H1 (cell line): Measurements from ENCODE around the gene TCF7L2. TPM values are rescaled to one million over a fixed set of nuclear protein-coding genes. Genes with fewer than 3 reads are reported as not detected.

Experiments
- CTCF ChIA-PET: fragments of 300-600 bp; sonication (Branson Sonifier 250); formaldehyde crosslinking; loops from one replicate; lab custom pipeline; 2021; ENCODE audit not compliant: partially characterized antibody; lab: Charles Lee
- POLR2A ChIA-PET: fragments of 300-600 bp; sonication (Branson Sonifier 250); formaldehyde crosslinking; loops from one replicate; lab custom pipeline; 2021; ENCODE audit warnings: inconsistent platforms; ENCODE audit not compliant: partially characterized antibody; lab: Charles Lee
- DNase-seq, 2 experiments: peaks; one replicate each; pipeline versions ENCODE4 v3.0.0 to v3.0.0-alpha.2; 2010 to 2022; ENCODE audit warnings: low spot score in 2 of 2, low read depth in 1 of 2, mixed read lengths in 1 of 2
- FAIRE-seq: peaks from 2 replicates; lab custom pipeline; 2011; peaks lifted over from hg19 to GRCh38; lab: Jason Lieb, UNC
- H2AFZ ChIP-seq: 2 replicates; pipeline ENCODE4 v1.8.1; 2012; ENCODE audit warnings: low read length, inconsistent platforms
- H2AK5ac ChIP-seq: 2 replicates; pipeline ENCODE4 v1.6.1; 2013; ENCODE audit warnings: low read depth, low read length
- H2BK120ac ChIP-seq: replicated peaks from 2 replicates; pipeline ENCODE3; 2013; ENCODE audit warnings: low read depth, low read length, inconsistent platforms
- H2BK12ac ChIP-seq: 2 replicates; pipeline ENCODE4 v1.6.1; 2013; ENCODE audit warnings: low read depth, low read length
- H2BK15ac ChIP-seq: 2 replicates; pipeline ENCODE4 v1.6.1; 2013; ENCODE audit warnings: low read length
- H2BK20ac ChIP-seq: 2 replicates; pipeline ENCODE4 v1.6.1; 2013; ENCODE audit warnings: low read length
- H2BK5ac ChIP-seq: 2 replicates; pipeline ENCODE4 v1.6.1; 2013; ENCODE audit warnings: low read depth, low read length
- H3K14ac ChIP-seq: 2 replicates; pipeline ENCODE4 v1.6.1; 2013; ENCODE audit warnings: inconsistent platforms; ENCODE audit not compliant: insufficient read length
- H3K18ac ChIP-seq: 2 replicates; pipeline ENCODE4 v1.6.1; 2013; ENCODE audit warnings: low read length; ENCODE audit errors: extremely low read depth
- H3K23ac ChIP-seq: 2 replicates; pipeline ENCODE4 v1.6.1; 2013; ENCODE audit warnings: inconsistent platforms; ENCODE audit not compliant: insufficient read length
- H3K23me2 ChIP-seq: 2 replicates; pipeline ENCODE4 v1.6.1; 2013; ENCODE audit warnings: low read depth, low read length
- H3K27ac ChIP-seq: 2 replicates; pipeline ENCODE4 v1.6.1; 2011; ENCODE audit warnings: low read depth, low read length, inconsistent platforms
- H3K27me3 ChIP-seq, 4 experiments: replicated peaks in 1 of 4; 1 replicate in 1 of 4; 2 replicates in 3 of 4; pipeline versions ENCODE4 v1.6.1 to v1.8.1; 2011 to 2013; ENCODE audit warnings: low read length in 3 of 4, mild to moderate bottlenecking in 3 of 4, inconsistent platforms in 2 of 4, mixed read lengths in 2 of 4, moderate library complexity in 1 of 4; ENCODE audit not compliant: control insufficient read depth in 3 of 4, insufficient read depth in 3 of 4; ENCODE audit errors: extremely low read depth in 1 of 4
- H3K36me3 ChIP-seq, 4 experiments: 2 replicates each; pipeline versions ENCODE4 v1.6.1 to v1.8.1; 2011 to 2013; ENCODE audit warnings: mild to moderate bottlenecking in 4 of 4, low read length in 3 of 4, moderate library complexity in 2 of 4, control low read depth in 1 of 4, inconsistent platforms in 1 of 4; ENCODE audit not compliant: insufficient read depth in 4 of 4, control insufficient read depth in 2 of 4
- H3K4ac ChIP-seq: replicated peaks from 2 replicates; pipeline ENCODE3; 2013; ENCODE audit warnings: low read length, low read depth, mixed read lengths, inconsistent platforms; ENCODE audit not compliant: insufficient read length
- H3K4me1 ChIP-seq, 4 experiments: replicated peaks in 1 of 4; 1 replicate in 1 of 4; 2 replicates in 3 of 4; pipeline versions ENCODE4 v1.6.1 to v1.8.1; 2011 to 2013; ENCODE audit warnings: low read length in 3 of 4, inconsistent platforms in 2 of 4, mixed read lengths in 1 of 4; ENCODE audit not compliant: insufficient read depth in 4 of 4, control insufficient read depth in 3 of 4
- H3K4me2 ChIP-seq, 2 experiments: 2 replicates each; pipeline versions ENCODE4 v1.6.1 to v1.8.1; 2011 to 2013; ENCODE audit warnings: low read depth in 2 of 2, low read length in 2 of 2, control low read depth in 1 of 2, inconsistent platforms in 1 of 2, mild to moderate bottlenecking in 1 of 2; ENCODE audit not compliant: insufficient read depth in 1 of 2
- H3K4me3 ChIP-seq, 4 experiments: fragments of 200-600, 300-600 bp in 1 of 4; sonication (generic), shearing (Covaris generic), sonication (Bioruptor Twin) in 1 of 4; 2 replicates each; pipeline versions ENCODE4 v1.5.1 to v1.8.1; 2011 to 2016; ENCODE audit warnings: low read length in 4 of 4, low read depth in 3 of 4, control low read depth in 2 of 4, inconsistent platforms in 2 of 4, mild to moderate bottlenecking in 2 of 4, mixed read lengths in 1 of 4, moderate library complexity in 1 of 4; ENCODE audit not compliant: insufficient read depth in 2 of 4; ENCODE audit errors: extremely low read depth in 1 of 4
- H3K56ac ChIP-seq: replicated peaks from 2 replicates; pipeline ENCODE3; 2013; ENCODE audit warnings: low read depth, mild to moderate bottlenecking, mixed read lengths, low read length, inconsistent platforms; ENCODE audit not compliant: insufficient read length
- H3K79me1 ChIP-seq: 2 replicates; pipeline ENCODE4 v1.6.1; 2013; ENCODE audit warnings: low read depth, low read length, control low read depth
- H3K79me2 ChIP-seq, 2 experiments: 2 replicates each; pipeline versions ENCODE4 v1.6.1 to v1.8.1; 2012 to 2013; ENCODE audit warnings: low read length in 2 of 2, mild to moderate bottlenecking in 2 of 2, inconsistent platforms in 1 of 2; ENCODE audit not compliant: insufficient read depth in 2 of 2, control insufficient read depth in 1 of 2
- H3K9ac ChIP-seq, 4 experiments: replicated peaks in 1 of 4; 1 replicate in 1 of 4; 2 replicates in 3 of 4; pipeline versions ENCODE4 v1.6.1 to v1.8.1; 2011 to 2013; ENCODE audit warnings: low read depth in 3 of 4, low read length in 3 of 4, control low read depth in 2 of 4, mild to moderate bottlenecking in 2 of 4, moderate library complexity in 2 of 4, inconsistent platforms in 1 of 4; ENCODE audit errors: extremely low read depth in 1 of 4
- H3K9me3 ChIP-seq, 2 experiments: 2 replicates each; pipeline versions ENCODE4 v1.6.1 to v1.8.1; 2012 to 2013; ENCODE audit warnings: mild to moderate bottlenecking in 2 of 2, moderate library complexity in 2 of 2, control low read depth in 1 of 2, inconsistent platforms in 1 of 2, low read depth in 1 of 2, low read length in 1 of 2, mixed read lengths in 1 of 2; ENCODE audit not compliant: insufficient read depth in 2 of 2
- H4K20me1 ChIP-seq, 2 experiments: replicated peaks in 1 of 2; 2 replicates each; pipeline versions ENCODE3 to v1.8.1; 2011 to 2013; ENCODE audit warnings: inconsistent platforms in 2 of 2, low read length in 2 of 2, mild to moderate bottlenecking in 1 of 2; ENCODE audit not compliant: insufficient read depth in 2 of 2, control insufficient read depth in 1 of 2
- H4K5ac ChIP-seq: 2 replicates; pipeline ENCODE4 v1.6.1; 2013; ENCODE audit warnings: low read length, low read depth, mixed read lengths, inconsistent platforms; ENCODE audit not compliant: insufficient read length
- H4K8ac ChIP-seq: 2 replicates; pipeline ENCODE4 v1.8.0; 2013; ENCODE audit warnings: mild to moderate bottlenecking, moderate library complexity, low read length, inconsistent platforms; ENCODE audit not compliant: insufficient read depth; ENCODE audit errors: extremely low read depth
- H4K91ac ChIP-seq: replicated peaks from 2 replicates; pipeline ENCODE3; 2013; ENCODE audit warnings: low read length, mixed read lengths, inconsistent platforms; ENCODE audit not compliant: insufficient read length
- ATF3 ChIP-seq: IDR thresholded peaks from 2 replicates; pipeline ENCODE4 v1.6.1; 2011; ENCODE audit warnings: low read depth, mild to moderate bottlenecking, low read length; ENCODE audit not compliant: insufficient read depth
- EP300 ChIP-seq, 2 experiments: IDR thresholded peaks; 1 replicate in 1 of 2; 2 replicates in 1 of 2; pipeline ENCODE4 v1.6.1; 2011 to 2012; ENCODE audit warnings: low read depth in 2 of 2, low read length in 2 of 2, mild to moderate bottlenecking in 2 of 2, borderline replicate concordance in 1 of 2, inconsistent platforms in 1 of 2, moderate library complexity in 1 of 2
- GTF2F1 ChIP-seq: IDR thresholded peaks from 2 replicates; pipeline ENCODE4 v1.6.1; 2012; ENCODE audit warnings: low read depth, low read length, improper control_type of control experiment, borderline replicate concordance
- MAFK ChIP-seq: IDR thresholded peaks from 2 replicates; pipeline ENCODE4 v1.6.1; 2012; ENCODE audit warnings: low read depth, mild to moderate bottlenecking, improper control_type of control experiment, low read length
- MAX ChIP-seq: IDR thresholded peaks from 2 replicates; pipeline ENCODE4 v1.6.1; 2012; ENCODE audit warnings: inconsistent platforms
- POLR2A ChIP-seq, 2 experiments: IDR thresholded peaks; 1 replicate in 1 of 2; 2 replicates in 1 of 2; pipeline ENCODE4 v1.6.1; 2011; ENCODE audit warnings: low read depth in 2 of 2, low read length in 2 of 2, mild to moderate bottlenecking in 2 of 2; ENCODE audit errors: control extremely low read depth in 1 of 2
- SUZ12 ChIP-seq: fragments of 200-600 bp; sonication (generic); IDR thresholded peaks from 2 replicates; pipeline ENCODE4 v1.6.1; 2012; ENCODE audit warnings: mild to moderate bottlenecking, inconsistent platforms, low read length, moderate library complexity, mixed read lengths
- TAF1 ChIP-seq: IDR thresholded peaks from 2 replicates; pipeline ENCODE4 v1.6.1; 2011; ENCODE audit warnings: mild to moderate bottlenecking, low read depth, low read length
- TCF12 ChIP-seq: IDR thresholded peaks from 2 replicates; pipeline ENCODE4 v1.6.1; 2011; ENCODE audit warnings: low read depth, mild to moderate bottlenecking, low read length
- WGBS, 2 experiments: shearing (Covaris generic) in 1 of 2; methylation state at CpG; one replicate each; pipeline versions ENCODE4 v1.1.6 to v1.1.7; 2013 to 2015; ENCODE audit warnings: low lambda C conversion rate in 2 of 2, mixed read lengths in 2 of 2, inconsistent platforms in 1 of 2, low coverage in 1 of 2, missing lambda C conversion rate in 1 of 2; ENCODE audit not compliant: insufficient replicate concordance in 2 of 2, insufficient coverage in 1 of 2, insufficient read length in 1 of 2; ENCODE audit errors: extremely low coverage in 1 of 2, missing lambda C conversion rate in 1 of 2; 5-methylcytosine and 5-hydroxymethylcytosine counted together
- polyA plus RNA-seq, 7 experiments: library from polyadenylated mRNA; depleted of rRNA in 3 of 7; stranded (reverse) in 5 of 7; unstranded in 2 of 7; fragments of >200 nt in 5 of 7; fragments of 200-250 nt in 2 of 7; gene quantifications; 1 replicate in 5 of 7; 2 replicates in 1 of 7; 4 replicates in 1 of 7; pipeline versions ENCODE4 v1.2.1 to v1.2.3, GENCODE V29; 2011 to 2013; ENCODE audit warnings: missing spikeins in 2 of 7, mixed read lengths in 2 of 7
- total RNA-seq: library from RNA; stranded (reverse); fragmentation: NEBNext Ultra II Directional; extraction: Animal tissue kit (Norgen Biotek cat#: 25700); gene quantifications from 2 replicates; pipeline ENCODE4 v1.2.1, GENCODE V29; 2021

TCF7L2 gene
- total and polyA plus RNA-seq, 2 of the 8 experiments (the other 6 are each of a cell fraction or from before 2014, with no cell fraction given), result 33.9 to 67.3 TPM

GRCh38 chr10:113033991-113034390 lies 83.9 kb downstream of the TCF7L2 start:
- H2AK5ac ChIP-seq, result no peak overlapping the region
- DNase-seq, result no peak
- no peak overlapping the region for H2BK120ac ChIP-seq
- H4K8ac ChIP-seq, result no peak overlapping the region
- H3K14ac ChIP-seq, result no peak overlapping the region
- ChIA-PET POLR2A (no interaction called here), CTCF (no interaction called here)
- peaks cover 0 to 10% (median 4%) of the 10 kb centered on the region in 4 experiments; a peak in 5 of 7 replicates for H3K4me1 ChIP-seq
- H3K4ac ChIP-seq, result no peak overlapping the region
- no peaks in the 10 kb centered on the region for H3K9me3 ChIP-seq
- H3K36me3 ChIP-seq, result peaks cover 0 to 8% (median 0%) of the 10 kb centered on the region in 4 experiments; a peak in 2 of 8 replicates
- H4K5ac ChIP-seq, result no peak overlapping the region
- H3K23ac ChIP-seq, result no peak overlapping the region
- no peak for FAIRE-seq
- no peak overlapping the region for H3K56ac ChIP-seq
- no peak overlapping the region for H2BK12ac ChIP-seq
- 91% methylated on average over 8 of the region's 8 CpGs; no CpG with 5 or more reads in 1 of the 2 experiments for WGBS, 2 experiments
- H3K4me3 ChIP-seq, result no peak overlapping the region
- H3K79me1 ChIP-seq, result peaks cover 20% of the 10 kb centered on the region
- H3K18ac ChIP-seq, result no peak overlapping the region
- no peak overlapping the region for H2BK15ac ChIP-seq
- no peaks in the 10 kb centered on the region; the same call in 1 of the 2 replicates for H3K23me2 ChIP-seq
- H4K20me1 ChIP-seq, result peaks cover 11 to 22% of the 10 kb centered on the region in 2 experiments
- peaks cover 26 to 100% of the 10 kb centered on the region in 2 experiments for H3K79me2 ChIP-seq
- H3K9ac ChIP-seq, result no peak overlapping the region
- no peak overlapping the region for H3K27ac ChIP-seq
- no peak for TF ChIP-seq ATF3
- no peak for TF ChIP-seq GTF2F1
- no peak for TF ChIP-seq TCF12
- no peak for TF ChIP-seq MAFK
- TF ChIP-seq EP300 (IDR thresholded peaks at IDR 0.05; ENCODE audit: borderline replicate concordance in 1 of 2, low read depth in 2 of 2, low read length in 2 of 2), result no peak
- no peak for TF ChIP-seq MAX
- TF ChIP-seq SUZ12, result no peak
- TF ChIP-seq TAF1, result no peak
- no peak for TF ChIP-seq POLR2A (IDR thresholded peaks at IDR 0.05; ENCODE audit: control extremely low read depth in 1 of 2, low read depth in 2 of 2, low read length in 2 of 2)
- TF ChIP-seq, all 59 proteins: peak for 0
- Histone ChIP-seq H2BK20ac (no peak overlapping the region), H3K4me2 (no peak overlapping the region), H2BK5ac (no peak overlapping the region), H2AFZ (no peak overlapping the region), H3K27me3 (no peaks in the 10 kb centered on the region), H4K91ac (no peak overlapping the region)
